GM19035 (cell line): Measurements from ENCODE around the gene BCL10.
"Not testable (repeated sequence)": the region's sequence is repeated elsewhere in the genome, so short reads cannot be mapped to it uniquely, and the experiment has no call there.

ENCODE experiments used
- ATAC-seq: cut with Tn5 transposase; IDR thresholded peaks from one replicate; pipeline ENCODE4 v1.9.1; 2021; ENCODE audit not compliant: unreplicated experiment

BCL10 gene

DNA sequence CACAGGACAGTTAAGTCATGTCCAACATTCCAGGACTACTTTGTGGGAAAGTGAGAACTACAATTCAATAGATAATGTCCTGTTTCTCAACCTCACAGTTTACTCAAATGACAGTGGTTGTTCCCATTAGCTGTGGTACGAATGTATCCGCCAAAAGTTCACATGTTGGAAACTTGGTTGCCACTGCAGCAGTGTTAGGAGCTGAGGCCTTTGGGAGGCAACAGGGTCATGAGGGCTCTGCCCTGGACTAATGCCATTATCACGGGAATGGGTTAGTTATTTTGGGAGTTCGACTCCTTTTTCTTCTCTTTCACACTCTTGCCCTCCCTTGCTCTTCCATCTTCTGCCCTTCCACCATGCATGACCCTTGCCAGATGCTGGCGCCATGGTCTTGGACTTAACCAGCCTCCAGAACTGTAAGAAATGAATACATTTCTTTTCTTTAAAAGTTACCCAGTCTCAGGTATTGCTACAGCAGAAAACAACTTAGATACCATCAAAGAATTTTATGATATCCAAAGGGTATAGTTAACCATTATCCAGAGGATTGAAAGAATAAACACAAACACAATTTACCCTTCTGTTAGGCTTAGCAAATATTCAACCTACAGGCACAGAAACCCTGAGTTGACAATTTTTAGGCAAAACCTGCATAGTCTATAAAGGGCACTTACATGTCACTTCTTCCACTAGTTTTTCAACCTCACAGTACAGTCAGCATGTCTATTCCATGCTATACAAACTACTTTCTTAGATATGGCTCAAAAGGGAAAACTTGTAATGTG, 7.4 kb downstream of the BCL10 start:
- ATAC-seq: no peak

DNA sequence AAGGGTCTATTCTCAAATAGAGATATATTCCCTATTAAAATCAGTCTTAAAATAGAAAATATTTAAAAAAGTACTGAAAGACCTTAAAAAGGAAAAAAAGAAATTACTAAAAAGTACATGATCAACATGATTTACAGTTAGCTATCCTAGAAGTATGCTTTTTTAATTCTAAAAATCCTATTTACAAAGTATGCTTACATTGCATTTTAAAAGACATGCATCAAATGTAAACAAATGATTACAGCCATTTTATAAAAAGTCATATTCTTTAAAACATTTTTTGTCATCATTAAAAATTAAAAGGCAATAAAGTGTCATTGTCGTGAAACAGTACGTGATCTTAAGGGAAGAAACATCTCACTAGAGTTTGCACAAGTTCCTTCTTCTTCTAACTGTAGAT, 9.1 kb downstream of the BCL10 start:
- no peak for ATAC-seq

GRCh38 chr1:85264150-85264549, 12.3 kb downstream of the BCL10 start:
- ATAC-seq: no peak

DNA sequence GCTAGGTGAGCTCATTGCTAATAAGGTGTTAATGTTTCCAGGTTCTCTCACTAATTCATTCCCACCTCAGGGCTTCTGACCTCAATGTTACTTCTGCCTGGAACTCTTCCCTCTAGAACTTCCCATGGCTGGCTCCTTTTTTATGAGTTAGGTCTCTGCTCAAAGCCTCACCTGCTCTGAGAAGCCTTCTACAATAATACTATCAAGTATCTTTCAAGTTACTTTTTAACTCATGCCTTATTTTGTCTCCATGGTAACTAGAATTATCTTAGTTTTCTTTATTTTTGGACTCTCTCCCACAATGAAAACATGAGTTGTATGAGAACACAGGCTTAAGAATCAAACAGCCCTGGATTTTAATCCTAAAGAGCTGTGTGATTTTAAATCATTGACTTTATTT, 13.4 kb downstream of the BCL10 start:
- no peak for ATAC-seq

- no peak for ATAC-seq
Measured at GRCh38 chr1:85259912-85260274, 16.5 kb downstream of the BCL10 start.

DNA sequence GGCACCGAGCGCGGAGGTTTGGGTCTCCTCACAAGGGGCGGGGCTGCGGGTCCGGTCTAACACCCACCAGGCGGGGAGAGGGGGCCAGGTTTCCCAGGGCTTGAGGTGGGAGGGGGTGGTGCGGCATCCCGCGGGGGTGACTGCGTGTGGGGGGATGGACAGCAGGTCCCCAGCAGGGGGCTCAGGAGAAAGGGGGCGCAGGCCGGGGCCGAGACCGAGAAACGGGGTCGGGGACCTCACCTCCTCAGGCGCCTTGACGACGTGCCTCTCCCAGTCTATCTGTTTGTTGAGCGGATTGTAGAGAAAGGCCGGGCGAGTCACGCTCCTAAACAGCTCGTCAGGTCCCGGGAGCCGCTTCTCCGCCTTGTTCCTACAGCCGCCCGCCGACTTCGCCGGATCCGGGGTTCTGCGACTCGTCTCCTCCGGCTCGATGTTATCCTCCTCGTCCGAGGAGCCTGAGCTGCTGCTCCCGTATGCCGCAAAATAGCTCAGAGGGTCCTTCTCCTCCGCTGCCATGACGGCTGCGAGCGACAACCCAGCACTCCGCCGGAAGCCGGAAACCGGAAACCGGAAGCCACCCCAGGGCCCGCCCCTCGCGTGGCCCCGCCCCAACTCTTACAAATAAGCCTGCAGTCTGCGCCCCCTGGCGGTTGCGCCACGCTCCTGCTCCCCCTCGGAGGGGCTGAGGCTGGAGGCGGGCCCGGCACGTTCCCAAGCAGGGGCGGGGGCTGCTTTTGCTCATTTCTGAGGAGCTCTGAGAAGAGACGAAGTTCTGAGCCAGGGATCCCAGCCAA, 17.1 kb downstream of the BCL10 start, which contains the start of gene C1orf52:
TSS of gene C1orf52 (minus strand) at position 545 of the 794 bp plus-strand sequence. CDS start at position 516, 29 bp downstream.
- ATAC-seq: peak; percentile 96

GRCh38 chr1:85258536-85259117, 17.8 kb downstream of the BCL10 start:
- ATAC-seq: no peak

DNA sequence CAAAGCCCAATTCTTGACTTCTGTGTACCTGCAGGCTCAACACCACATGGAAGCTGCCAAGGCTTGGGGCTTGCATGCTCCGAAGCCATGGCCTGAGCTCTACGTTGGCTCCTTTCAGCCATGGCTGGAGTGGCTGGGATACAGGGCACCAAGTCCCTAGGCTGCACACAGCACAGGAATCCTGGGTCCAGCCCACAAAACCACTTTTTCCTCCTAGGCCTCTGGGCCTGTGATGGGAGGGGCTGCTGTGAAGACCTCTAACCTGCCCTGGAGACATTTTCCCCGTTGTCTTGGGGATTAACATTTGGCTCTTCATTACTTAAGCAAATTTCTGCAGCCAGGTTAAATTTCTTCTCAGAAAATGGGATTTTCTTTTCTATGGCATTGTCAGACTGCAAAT, 27.4 kb downstream of the BCL10 start:
- not testable (repeated sequence) for ATAC-seq

DNA sequence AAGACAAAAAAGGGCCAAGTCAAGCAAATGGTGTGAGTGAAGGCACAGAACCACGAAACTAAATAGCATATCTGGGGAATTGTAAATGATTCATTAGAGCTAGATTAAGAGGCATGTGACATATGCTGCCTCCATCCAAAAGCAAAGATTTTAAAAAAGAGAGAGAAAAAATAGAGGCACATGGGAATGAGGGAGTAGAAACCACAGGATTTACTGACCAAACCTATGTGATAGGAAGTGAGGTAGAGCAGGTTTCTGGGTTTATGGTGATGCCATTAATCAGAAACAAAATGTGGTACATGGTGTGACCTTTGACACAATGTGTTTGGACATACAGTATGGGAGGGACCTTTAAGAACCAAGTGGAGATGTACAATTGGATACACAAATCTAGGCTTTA, 30.5 kb downstream of the BCL10 start:
- ATAC-seq: no peak

DNA sequence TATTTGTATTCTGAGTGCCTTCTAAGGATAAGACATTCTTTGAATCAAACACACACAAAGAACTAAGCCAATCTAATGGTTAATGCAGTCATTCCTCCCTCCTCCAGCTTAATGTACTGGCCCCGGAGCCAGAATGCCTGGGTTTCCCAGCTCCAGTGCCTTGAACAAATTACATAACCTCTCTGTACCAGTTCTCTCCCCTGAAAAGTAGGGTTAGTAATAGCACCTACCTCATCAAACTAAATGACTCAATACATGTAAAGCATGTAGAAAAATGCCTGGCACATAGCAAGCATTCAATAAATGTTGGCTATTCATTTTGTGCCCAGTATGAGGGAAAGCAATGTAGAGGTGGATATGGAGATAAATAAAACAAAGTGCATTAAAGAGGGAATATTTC, 31.0 kb downstream of the BCL10 start:
- no peak for ATAC-seq

- no peak for ATAC-seq
Measured at GRCh38 chr1:85244271-85245061, 32.0 kb downstream of the BCL10 start.

- ATAC-seq: no peak
Measured at GRCh38 chr1:85243372-85243771, 33.1 kb downstream of the BCL10 start.

- no peak for ATAC-seq
Measured at GRCh38 chr1:85240643-85241042, 35.8 kb downstream of the BCL10 start.

- ATAC-seq: no peak
Measured at GRCh38 chr1:85240174-85240601, 36.2 kb downstream of the BCL10 start.

DNA sequence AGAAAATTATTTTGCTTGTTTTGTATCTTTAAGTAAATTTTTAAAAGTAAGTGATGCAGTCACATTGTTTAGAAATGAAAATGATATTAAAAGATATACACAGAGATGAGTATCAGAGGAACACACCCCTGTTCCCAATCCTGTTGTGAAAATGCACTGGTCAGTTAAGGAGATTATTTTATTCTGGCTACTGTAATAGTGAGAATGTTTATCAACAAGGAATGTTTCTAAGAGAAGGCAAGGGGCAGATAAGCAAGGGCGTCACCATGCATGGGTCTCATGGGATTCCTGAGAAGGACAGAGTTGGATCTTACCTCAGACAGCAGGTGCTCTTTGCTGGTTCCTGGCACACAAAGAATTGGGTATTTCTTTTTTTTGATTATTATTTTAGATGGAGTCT, 38.8 kb downstream of the BCL10 start:
- no peak for ATAC-seq

- ATAC-seq: no peak
Measured at GRCh38 chr1:85230305-85230977, 46.0 kb downstream of the BCL10 start.

DNA sequence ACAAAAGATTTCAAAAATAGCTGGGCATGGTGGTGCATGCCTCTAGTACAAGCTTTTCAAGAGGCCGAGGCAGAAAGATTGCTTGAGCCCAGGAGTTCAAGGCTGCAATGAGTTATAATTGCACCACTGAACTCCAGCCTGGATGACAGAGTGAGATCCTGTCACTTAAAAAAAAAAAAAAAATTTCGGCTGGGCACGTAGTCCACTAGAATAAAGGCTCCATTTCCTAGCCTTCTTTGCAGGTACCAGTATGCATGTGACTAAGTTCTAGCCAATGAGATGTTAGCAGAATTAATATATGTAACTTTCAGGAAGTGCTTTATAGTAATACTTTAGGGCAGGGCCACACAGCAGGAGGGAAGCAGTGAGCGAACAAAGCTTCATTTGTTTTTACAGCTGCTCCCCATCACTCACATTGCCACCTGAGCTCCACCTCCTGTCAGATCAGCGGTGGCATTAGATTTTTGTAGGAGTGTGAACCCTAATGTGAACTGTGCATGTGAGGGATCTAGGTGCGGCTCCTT, 46.8 kb downstream of the BCL10 start:
- no peak for ATAC-seq

DNA sequence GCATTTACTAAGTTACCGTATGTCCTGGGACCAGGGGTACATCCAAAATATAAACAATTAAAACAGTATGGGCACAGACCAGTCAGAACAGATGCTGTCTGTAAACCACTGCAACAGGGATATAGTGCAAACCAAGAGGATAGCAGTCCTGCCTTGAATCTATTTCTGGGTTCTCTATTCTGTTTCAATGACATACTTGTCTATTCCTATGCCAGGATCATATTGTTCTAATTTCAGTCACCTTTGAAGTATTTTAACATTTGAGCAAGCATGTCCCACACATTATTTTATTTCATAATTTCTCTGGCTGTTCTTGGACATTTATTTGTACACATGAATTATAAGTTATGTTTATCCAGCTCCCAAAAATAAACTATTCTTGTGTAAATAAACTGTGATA, 47.5 kb downstream of the BCL10 start:
- ATAC-seq: no peak

DNA sequence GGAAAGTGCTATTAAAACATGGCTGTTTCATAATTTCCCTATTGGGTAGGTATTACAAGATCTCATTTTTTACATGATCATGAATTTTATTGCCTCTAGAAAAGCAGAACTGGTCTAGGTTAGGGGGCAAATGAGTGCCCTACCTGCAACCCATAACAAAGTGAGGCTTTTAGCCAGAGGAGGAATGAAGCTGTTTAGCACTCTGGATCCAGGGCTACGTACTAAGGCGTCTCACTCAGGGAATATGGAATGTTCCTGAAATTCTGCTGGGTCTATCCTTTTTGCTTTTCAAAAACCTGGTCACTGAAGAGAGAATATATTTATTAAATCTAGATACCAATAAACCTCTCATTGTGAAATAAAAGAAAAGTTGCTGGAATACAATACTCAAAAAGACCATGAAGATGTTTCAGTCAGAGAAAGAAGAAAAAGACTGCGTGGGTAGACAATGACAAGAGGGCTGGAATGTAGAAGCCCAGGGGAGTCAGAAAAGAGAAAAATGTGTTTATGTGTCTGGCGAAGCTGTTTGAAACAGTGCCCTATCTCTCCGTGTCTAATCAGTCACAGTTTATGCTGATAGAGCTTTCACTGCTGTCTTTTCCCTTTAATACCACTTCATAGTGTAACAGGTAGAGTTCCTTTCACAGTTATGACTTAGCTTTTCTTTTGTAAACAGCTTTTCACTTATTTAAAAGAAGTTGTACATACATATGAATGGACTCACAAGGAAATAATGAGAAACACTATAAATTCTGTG, 50.6 kb downstream of the BCL10 start:
- ATAC-seq: no peak
